Bronchial epithelial cell (primary cell): ENCODE results near the gene PINK1. TPM values are rescaled to one million over a fixed set of nuclear protein-coding genes. Genes with fewer than 3 reads are reported as not detected.
A peak's percentile ranks its signal among the peaks of the same experiment; 100 is the strongest.
"Not testable (repeated sequence)": the region's sequence is repeated elsewhere in the genome, so short reads cannot be mapped to it uniquely, and the experiment has no call there.

ENCODE experiments used
- DNase-seq: peaks from one replicate; pipeline ENCODE4 v3.0.0-alpha.2; 2010; ENCODE audit warnings: low read depth
- FAIRE-seq: peaks from 2 replicates; lab custom pipeline; 2011; peaks lifted over from hg19 to GRCh38; lab: Jason Lieb, UNC
- H3K27me3 ChIP-seq: 2 replicates; pipeline ENCODE4 v1.5.1; 2011; ENCODE audit warnings: low read length; ENCODE audit not compliant: control insufficient read depth, insufficient read depth
- H3K36me3 ChIP-seq: 2 replicates; pipeline ENCODE4 v1.5.1; 2011; ENCODE audit warnings: low read length; ENCODE audit not compliant: control insufficient read depth, insufficient read depth
- H3K4me3 ChIP-seq: 2 replicates; pipeline ENCODE4 v1.5.1; 2011; ENCODE audit warnings: mild to moderate bottlenecking, low read depth, low read length, control low read depth
- CTCF ChIP-seq: IDR thresholded peaks from 2 replicates; pipeline ENCODE4 v1.5.1; 2011; ENCODE audit warnings: mild to moderate bottlenecking, moderate library complexity, low read length, control low read depth, inconsistent platforms; ENCODE audit not compliant: insufficient read depth, severe bottlenecking
- total RNA-seq: library from RNA; depleted of rRNA; stranded (reverse); fragments of >200 nt; gene quantifications from 2 replicates; pipeline ENCODE4 v1.2.1, GENCODE V29; 2014

PINK1 gene
- total RNA-seq, 1 donor from 2014 or later = 61.1 TPM

- no peak for FAIRE-seq
- DNase-seq = no peak
- no peak for TF ChIP-seq CTCF
- H3K27me3 ChIP-seq = no peaks in the 10 kb centered on the region
- H3K4me3 ChIP-seq = no peak overlapping the region
- H3K36me3 ChIP-seq = no peaks in the 10 kb centered on the region
These were observed 32.5 kb downstream of the PINK1 start for GRCh38 chr1:20665726-20666125.

GRCh38 chr1:20666146-20666545 lies 32.9 kb downstream of the PINK1 start:
- DNase-seq = no peak
- Histone ChIP-seq H3K27me3 (no peaks in the 10 kb centered on the region), H3K36me3 (no peaks in the 10 kb centered on the region), H3K4me3 (no peak overlapping the region)
- FAIRE-seq = peak; percentile 18
- no peak for TF ChIP-seq CTCF

GRCh38 chr1:20666804-20667203 lies 33.5 kb downstream of the PINK1 start:
- H3K36me3 ChIP-seq = no peaks in the 10 kb centered on the region
- no peaks in the 10 kb centered on the region for H3K27me3 ChIP-seq
- no peak for FAIRE-seq
- DNase-seq = peak; percentile 37
- no peak overlapping the region for H3K4me3 ChIP-seq
- no peak for TF ChIP-seq CTCF

- Histone ChIP-seq H3K4me3 (no peak overlapping the region), H3K36me3 (no peaks in the 10 kb centered on the region), H3K27me3 (no peaks in the 10 kb centered on the region)
- FAIRE-seq = no peak
- no peak for DNase-seq
- no peak for TF ChIP-seq CTCF
These were observed 35.3 kb downstream of the PINK1 start for GRCh38 chr1:20668581-20668980.

- no peak for TF ChIP-seq CTCF
- H3K27me3 ChIP-seq = no peaks in the 10 kb centered on the region
- FAIRE-seq = no peak
These were observed 37.7 kb downstream of the PINK1 start for GRCh38 chr1:20670936-20671335.

GRCh38 chr1:20672265-20672632 lies 39.0 kb downstream of the PINK1 start:
- Histone ChIP-seq H3K27me3 (no peaks in the 10 kb centered on the region), H3K36me3 (no peaks in the 10 kb centered on the region), H3K4me3 (no peak overlapping the region)
- DNase-seq = no peak
- TF ChIP-seq CTCF = no peak
- no peak for FAIRE-seq

More at GRCh38 chr1:20670936-20671335, 37.7 kb downstream of the PINK1 start:
- DNase-seq = no peak
- no peaks in the 10 kb centered on the region for H3K36me3 ChIP-seq
- no peak overlapping the region for H3K4me3 ChIP-seq

GRCh38 chr1:20673626-20674025 lies 40.4 kb downstream of the PINK1 start:
- not testable (repeated sequence) for DNase-seq, H3K36me3 ChIP-seq, H3K27me3 ChIP-seq, FAIRE-seq, H3K4me3 ChIP-seq
